Measurements from ENCODE around the gene EPB41L5.

DNA sequence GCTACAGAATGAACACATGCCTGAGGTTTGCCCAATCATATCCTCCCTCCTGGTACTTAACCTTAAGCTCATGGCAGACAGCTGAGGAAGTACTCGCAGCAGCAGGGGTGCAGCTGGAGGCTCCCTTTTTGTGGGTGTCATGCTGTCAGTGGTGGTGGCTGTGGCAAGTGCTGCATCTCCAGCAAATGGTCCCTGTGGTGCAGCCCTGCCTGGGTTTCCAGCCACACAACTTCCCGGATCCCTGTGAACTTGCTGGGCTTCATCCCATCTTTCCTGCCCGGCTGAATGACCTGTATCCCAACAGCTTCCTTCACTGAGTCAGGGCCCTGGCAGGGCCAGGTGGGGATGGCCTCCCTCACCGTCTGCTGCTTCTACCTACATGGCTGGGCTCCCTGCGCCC is 205.3 kb downstream of the EPB41L5 start:
- TF ChIP-seq, protein P1, sequence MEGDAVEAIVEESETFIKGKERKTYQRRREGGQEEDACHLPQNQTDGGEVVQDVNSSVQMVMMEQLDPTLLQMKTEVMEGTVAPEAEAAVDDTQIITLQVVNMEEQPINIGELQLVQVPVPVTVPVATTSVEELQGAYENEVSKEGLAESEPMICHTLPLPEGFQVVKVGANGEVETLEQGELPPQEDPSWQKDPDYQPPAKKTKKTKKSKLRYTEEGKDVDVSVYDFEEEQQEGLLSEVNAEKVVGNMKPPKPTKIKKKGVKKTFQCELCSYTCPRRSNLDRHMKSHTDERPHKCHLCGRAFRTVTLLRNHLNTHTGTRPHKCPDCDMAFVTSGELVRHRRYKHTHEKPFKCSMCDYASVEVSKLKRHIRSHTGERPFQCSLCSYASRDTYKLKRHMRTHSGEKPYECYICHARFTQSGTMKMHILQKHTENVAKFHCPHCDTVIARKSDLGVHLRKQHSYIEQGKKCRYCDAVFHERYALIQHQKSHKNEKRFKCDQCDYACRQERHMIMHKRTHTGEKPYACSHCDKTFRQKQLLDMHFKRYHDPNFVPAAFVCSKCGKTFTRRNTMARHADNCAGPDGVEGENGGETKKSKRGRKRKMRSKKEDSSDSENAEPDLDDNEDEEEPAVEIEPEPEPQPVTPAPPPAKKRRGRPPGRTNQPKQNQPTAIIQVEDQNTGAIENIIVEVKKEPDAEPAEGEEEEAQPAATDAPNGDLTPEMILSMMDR (conservative IDR thresholded peaks at IDR 0.05; ENCODE audit: low read length): no peak
- TF ChIP-seq EZH2phosphoT487 (IDR thresholded peaks at IDR 0.05; ENCODE audit: borderline replicate concordance, low read depth, low read length): no peak
